A549 (cell line): ENCODE measurements around the gene ATP6V1F. TPM values are rescaled to one million over a fixed set of nuclear protein-coding genes. Genes with fewer than 3 reads are reported as not detected.

Experiments
- ATAC-seq, 2 experiments: fragments of 200-7000 bp in 1 of 2; fragments of >200 bp in 1 of 2; cut with Nextera tagmentation in 1 of 2; cut with Tn5 transposase in 1 of 2; 3 replicates each; pipeline versions ENCODE4 v1.8.0 to v1.9.1; 2018 to 2020; ENCODE audit warnings: mild to moderate bottlenecking in 1 of 2, moderate library complexity in 1 of 2
- CTCF ChIA-PET: fragments of 300-600 bp; sonication (Branson Sonifier 250); formaldehyde crosslinking; extraction: SDS; loops from one replicate; lab custom pipeline; 2021; ENCODE audit warnings: antibody characterized with exemption, inconsistent platforms; lab: Yijun Ruan, JAX
- POLR2A ChIA-PET: fragments of 350-600 bp; formaldehyde crosslinking; extraction: SDS; loops from one replicate; lab custom pipeline; 2021; ENCODE audit warnings: antibody characterized with exemption, inconsistent platforms; lab: Yijun Ruan, JAX
- DNase-seq, 2 experiments: peaks; one replicate each; pipeline versions ENCODE4 v3.0.0 to v3.0.0-alpha.2; 2011 to 2016; ENCODE audit warnings: low read depth in 1 of 2, low spot score in 1 of 2
- FAIRE-seq: peaks from 2 replicates; lab custom pipeline; 2011; peaks lifted over from hg19 to GRCh38; lab: Jason Lieb, UNC
- H3K27ac ChIP-seq, 2 experiments: fragments of >200 bp; sonication (Bioruptor Twin); formaldehyde crosslinking; 3 replicates each; pipeline ENCODE4 v1.5.1; 2016 to 2017
- H3K4me1 ChIP-seq: fragments of >200 bp; sonication (Bioruptor Twin); formaldehyde crosslinking; 3 replicates; pipeline ENCODE4 v1.6.1; 2016
- H3K4me2 ChIP-seq: fragments of >200 bp; sonication (Bioruptor Twin); formaldehyde crosslinking; 3 replicates; pipeline ENCODE4 v1.6.1; 2016
- H3K4me3 ChIP-seq: fragments of >200 bp; sonication (Bioruptor Twin); formaldehyde crosslinking; 3 replicates; pipeline ENCODE4 v1.5.1; 2016
- H3K9me3 ChIP-seq: fragments of >200 bp; sonication (Bioruptor Twin); formaldehyde crosslinking; 3 replicates; pipeline ENCODE4 v1.6.1; 2016
- BHLHE40 ChIP-seq: IDR thresholded peaks from 2 replicates; pipeline ENCODE4 v1.6.1; 2012; ENCODE audit warnings: low read depth, low read length, inconsistent platforms
- CBX2 ChIP-seq: fragments of 200-600 bp; sonication (generic); IDR thresholded peaks from 2 replicates; pipeline ENCODE4 v1.6.1; 2016; ENCODE audit warnings: low read depth, mild to moderate bottlenecking, borderline replicate concordance
- CBX8 ChIP-seq: fragments of 200-600 bp; sonication (generic); IDR thresholded peaks from 2 replicates; pipeline ENCODE4 v1.6.1; 2016
- CHD4 ChIP-seq: fragments of 200-600 bp; sonication (generic); IDR thresholded peaks from 2 replicates; pipeline ENCODE4 v1.6.1; 2016; ENCODE audit warnings: antibody characterized with exemption, mild to moderate bottlenecking, borderline replicate concordance
- HDAC2 ChIP-seq: fragments of 200-600 bp; sonication (generic); IDR thresholded peaks from 2 replicates; pipeline ENCODE4 v1.6.1; 2016
- HOXA7 ChIP-seq: fragments of 250-450 bp; sonication (Bioruptor Pico); IDR thresholded peaks from 2 replicates; pipeline ENCODE4 v1.5.0; 2020; ENCODE audit warnings: mild to moderate bottlenecking, moderate library complexity
- HOXB13 ChIP-seq: fragments of 250-450 bp; sonication (Bioruptor Pico); IDR thresholded peaks from 2 replicates; pipeline ENCODE4 v1.5.0; 2020; ENCODE audit warnings: low read depth, mild to moderate bottlenecking, moderate library complexity
- JUNB ChIP-seq: fragments of >200 bp; sonication (Bioruptor Twin); formaldehyde crosslinking; IDR thresholded peaks from 2 replicates; pipeline ENCODE4 v1.6.1; 2016
- KDM5A ChIP-seq: fragments of 200-600 bp; sonication (generic); IDR thresholded peaks from 2 replicates; pipeline ENCODE4 v1.6.1; 2016; ENCODE audit warnings: antibody characterized with exemption, mild to moderate bottlenecking
- NPAS2 ChIP-seq: fragments of 250-450 bp; sonication (Bioruptor Pico); IDR thresholded peaks from 2 replicates; pipeline ENCODE4 v1.8.0; 2022; ENCODE audit warnings: mild to moderate bottlenecking, moderate library complexity, borderline replicate concordance
- NR3C1 ChIP-seq: fragments of >200 bp; sonication (Bioruptor Twin); formaldehyde crosslinking; IDR thresholded peaks from 3 replicates; pipeline ENCODE4 v1.6.1; 2017
- POLR2A ChIP-seq: IDR thresholded peaks from 2 replicates; pipeline ENCODE4 v1.6.1; 2012; ENCODE audit warnings: mild to moderate bottlenecking, low read length
- RCOR1 ChIP-seq: fragments of 150-350 bp; IDR thresholded peaks from 2 replicates; pipeline ENCODE4 v1.6.1; 2014; ENCODE audit warnings: antibody characterized with exemption, low read length, low read depth
- SMC3 ChIP-seq: fragments of >200 bp; sonication (Bioruptor Twin); formaldehyde crosslinking; IDR thresholded peaks from 3 replicates; pipeline ENCODE4 v1.6.1; 2018; ENCODE audit warnings: inconsistent platforms
- ZC3H11A ChIP-seq: fragments of 450-650 bp; IDR thresholded peaks from 2 replicates; pipeline ENCODE4 v1.6.1; 2014; ENCODE audit warnings: antibody characterized with exemption, mild to moderate bottlenecking
- ZFP36 ChIP-seq: fragments of 450-650 bp; IDR thresholded peaks from 2 replicates; pipeline ENCODE4 v1.6.1; 2014; ENCODE audit warnings: borderline replicate concordance; ENCODE audit not compliant: partially characterized antibody
- ZNF302 ChIP-seq: fragments of 250-450 bp; sonication (Bioruptor Pico); IDR thresholded peaks from 2 replicates; pipeline ENCODE4 v1.9.0; 2021; ENCODE audit warnings: inconsistent platforms, mild to moderate bottlenecking, moderate library complexity
- WGBS: methylation state at CpG from one replicate; pipeline ENCODE4 v1.1.6; 2017; ENCODE audit errors: missing lambda C conversion rate; 5-methylcytosine and 5-hydroxymethylcytosine counted together
- polyA plus RNA-seq, 4 experiments: library from polyadenylated mRNA; depleted of rRNA in 3 of 4; stranded (reverse); fragments of >200 nt; fragmentation: RNase III in 1 of 4; extraction: RNeasy Plus Mini Kit Qiagen cat#74134 plus additional on column Dnase treatment in 1 of 4; gene quantifications; 2 replicates in 3 of 4; 3 replicates in 1 of 4; pipeline ENCODE4 v1.2.3, GENCODE V29; 2011 to 2017
- TF ChIP-seq, protein P1 (sequence below): fragments of >200 bp; sonication (Bioruptor Twin); formaldehyde crosslinking; IDR thresholded peaks from 2 replicates; pipeline ENCODE4 v1.6.1; 2016
- TF ChIP-seq, protein P2 (sequence below): IDR thresholded peaks from 2 replicates; pipeline ENCODE4 v1.6.1; 2012
- TF ChIP-seq, protein P3 (sequence below): IDR thresholded peaks from 2 replicates; pipeline ENCODE4 v1.6.1; 2012
- TF ChIP-seq, protein P4 (sequence below): fragments of 250-450 bp; sonication (Bioruptor Pico); IDR thresholded peaks from 2 replicates; pipeline ENCODE4 v1.5.0; 2020; ENCODE audit warnings: low read depth, mild to moderate bottlenecking, moderate library complexity

Gene ATP6V1F
- polyA plus RNA-seq, 2 of the 4 experiments (the other 2 are of a cell fraction) = 155 to 229 TPM

DNA sequence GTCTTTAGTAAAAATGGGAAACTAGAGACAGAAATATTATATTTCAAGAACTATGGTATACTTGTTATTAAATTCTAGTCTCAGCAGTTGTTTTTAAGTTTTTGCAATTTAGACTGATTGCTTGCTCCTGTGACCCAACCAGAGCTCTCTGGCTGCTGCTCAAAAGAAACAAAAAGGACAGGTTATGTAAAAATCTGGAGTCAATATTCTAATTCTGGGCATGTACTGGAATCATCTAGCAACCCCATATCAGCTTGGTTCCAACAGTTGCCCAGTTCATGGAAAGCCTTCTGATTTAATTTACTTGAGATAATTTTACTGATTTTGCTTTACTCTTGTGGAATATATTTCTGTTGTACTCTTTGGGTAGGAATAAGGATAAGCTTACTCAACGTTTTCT lies 37.6 kb downstream of the ATP6V1F start:
- H3K4me1 ChIP-seq = peaks cover 20% of the 10 kb centered on the region; the same call in 2 of the 3 replicates
- POLR2A ChIA-PET = interaction anchor here (0.6 kb wide), 1 partner anchor 157 kb away, joined by 3 read pairs; no protein-coding TSS in a partner anchor
- H3K4me3 ChIP-seq = no peak overlapping the region
- H3K4me2 ChIP-seq = no peak overlapping the region
- CTCF ChIA-PET = interaction anchor here (1.0 to 3.5 kb wide), 6 partner anchors 14 to 264 kb away, joined by 3 to 15 read pairs (median 4); no protein-coding TSS in a partner anchor
- TF ChIP-seq HOXB13 (CRISPR knock-in tag) (no peak), CBX2 (no peak), HDAC2 (no peak), BHLHE40 (no peak), CBX8 (no peak), NR3C1 (no peak)
- TF ChIP-seq, protein P1, sequence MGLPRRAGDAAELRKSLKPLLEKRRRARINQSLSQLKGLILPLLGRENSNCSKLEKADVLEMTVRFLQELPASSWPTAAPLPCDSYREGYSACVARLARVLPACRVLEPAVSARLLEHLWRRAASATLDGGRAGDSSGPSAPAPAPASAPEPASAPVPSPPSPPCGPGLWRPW = no peak
- TF ChIP-seq, protein P2, sequence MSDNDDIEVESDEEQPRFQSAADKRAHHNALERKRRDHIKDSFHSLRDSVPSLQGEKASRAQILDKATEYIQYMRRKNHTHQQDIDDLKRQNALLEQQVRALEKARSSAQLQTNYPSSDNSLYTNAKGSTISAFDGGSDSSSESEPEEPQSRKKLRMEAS = no peak
- TF ChIP-seq, all 56 proteins: peak for 0
- H3K9me3 ChIP-seq = no peaks in the 10 kb centered on the region
- ATAC-seq (no peak), DNase-seq (no peak), FAIRE-seq (no peak)
- 2% methylated on average over 1 of the region's 1 CpG for WGBS
- no peak overlapping the region for H3K27ac ChIP-seq

DNA sequence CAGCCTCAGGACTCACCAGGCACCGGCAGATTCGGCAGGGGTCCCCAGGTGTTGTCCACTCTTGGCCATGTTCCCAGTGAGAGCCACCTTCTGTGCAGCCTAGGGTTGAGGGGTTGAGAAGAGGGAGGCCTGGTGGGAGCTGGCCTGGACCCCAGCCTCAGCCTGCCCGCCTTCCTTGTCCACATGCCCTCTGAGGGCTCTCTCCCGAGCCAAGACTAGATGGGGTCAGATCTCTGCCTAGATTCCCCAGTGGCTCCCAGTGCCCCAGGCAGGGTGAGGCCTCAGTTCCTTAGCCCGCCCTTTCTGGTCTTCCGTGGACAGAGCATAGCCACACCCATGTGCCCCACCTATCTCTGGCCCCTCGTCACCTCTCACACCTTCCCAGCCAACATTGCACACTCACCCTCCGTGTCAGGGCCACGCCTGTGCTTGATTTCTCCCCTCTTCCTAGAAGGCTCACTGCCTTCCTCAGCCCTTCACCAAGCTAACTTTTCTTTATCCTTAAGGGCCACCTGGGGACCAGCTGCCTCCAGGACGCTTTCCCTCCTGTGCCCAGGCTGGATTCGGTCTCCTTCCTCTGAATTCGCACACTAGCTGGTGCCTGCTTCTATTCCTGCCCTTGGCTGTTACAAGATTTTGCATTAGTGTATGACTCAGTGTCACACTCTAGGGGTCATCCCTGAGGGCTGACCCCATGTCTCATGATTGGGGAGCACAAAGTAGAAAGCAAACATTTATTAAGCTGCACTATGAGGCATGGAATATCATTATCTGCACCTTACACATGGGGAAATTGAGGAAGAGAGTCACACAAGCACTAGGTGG lies 40.3 kb downstream of the ATP6V1F start:
- no peak for DNase-seq
- Histone ChIP-seq H3K4me3 (no peak overlapping the region), H3K9me3 (no peaks in the 10 kb centered on the region), H3K4me2 (peak overlapping the region; percentile 38; the same call in 2 of the 3 replicates), H3K27ac (no peak overlapping the region), H3K4me1 (peaks cover 16% of the 10 kb centered on the region; the same call in 2 of the 3 replicates)
- no peak for TF ChIP-seq BHLHE40
- TF ChIP-seq JUNB = no peak
- no peak for TF ChIP-seq KDM5A
- no peak for TF ChIP-seq SMC3
- TF ChIP-seq ZNF302 (CRISPR knock-in tag) = no peak
- TF ChIP-seq ZC3H11A = no peak
- no peak for TF ChIP-seq CHD4
- TF ChIP-seq, protein P3, sequence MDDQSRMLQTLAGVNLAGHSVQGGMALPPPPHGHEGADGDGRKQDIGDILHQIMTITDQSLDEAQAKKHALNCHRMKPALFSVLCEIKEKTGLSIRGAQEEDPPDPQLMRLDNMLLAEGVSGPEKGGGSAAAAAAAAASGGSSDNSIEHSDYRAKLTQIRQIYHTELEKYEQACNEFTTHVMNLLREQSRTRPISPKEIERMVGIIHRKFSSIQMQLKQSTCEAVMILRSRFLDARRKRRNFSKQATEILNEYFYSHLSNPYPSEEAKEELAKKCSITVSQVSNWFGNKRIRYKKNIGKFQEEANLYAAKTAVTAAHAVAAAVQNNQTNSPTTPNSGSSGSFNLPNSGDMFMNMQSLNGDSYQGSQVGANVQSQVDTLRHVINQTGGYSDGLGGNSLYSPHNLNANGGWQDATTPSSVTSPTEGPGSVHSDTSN = no peak
- TF ChIP-seq POLR2A = no peak
- TF ChIP-seq, protein P4, sequence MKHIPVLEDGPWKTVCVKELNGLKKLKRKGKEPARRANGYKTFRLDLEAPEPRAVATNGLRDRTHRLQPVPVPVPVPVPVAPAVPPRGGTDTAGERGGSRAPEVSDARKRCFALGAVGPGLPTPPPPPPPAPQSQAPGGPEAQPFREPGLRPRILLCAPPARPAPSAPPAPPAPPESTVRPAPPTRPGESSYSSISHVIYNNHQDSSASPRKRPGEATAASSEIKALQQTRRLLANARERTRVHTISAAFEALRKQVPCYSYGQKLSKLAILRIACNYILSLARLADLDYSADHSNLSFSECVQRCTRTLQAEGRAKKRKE = no peak
- no peak for TF ChIP-seq NPAS2 (CRISPR knock-in tag)
- TF ChIP-seq HOXB13 (CRISPR knock-in tag) = no peak
- TF ChIP-seq RCOR1 = no peak
- CTCF ChIA-PET = interaction anchor here (0.8 to 3.5 kb wide), 10 partner anchors 10 to 515 kb away, joined by 3 to 28 read pairs (median 3); no protein-coding TSS in a partner anchor
- WGBS = 55% methylated on average over 12 of the region's 12 CpGs
- POLR2A ChIA-PET = interaction anchor here (0.6 kb wide), 1 partner anchor 17 kb away, joined by 9 read pairs; no protein-coding TSS in a partner anchor
- FAIRE-seq = no peak
- ATAC-seq = peak in 1 of 2 experiments; percentile 12; a peak in 1 of 6 replicates

DNA sequence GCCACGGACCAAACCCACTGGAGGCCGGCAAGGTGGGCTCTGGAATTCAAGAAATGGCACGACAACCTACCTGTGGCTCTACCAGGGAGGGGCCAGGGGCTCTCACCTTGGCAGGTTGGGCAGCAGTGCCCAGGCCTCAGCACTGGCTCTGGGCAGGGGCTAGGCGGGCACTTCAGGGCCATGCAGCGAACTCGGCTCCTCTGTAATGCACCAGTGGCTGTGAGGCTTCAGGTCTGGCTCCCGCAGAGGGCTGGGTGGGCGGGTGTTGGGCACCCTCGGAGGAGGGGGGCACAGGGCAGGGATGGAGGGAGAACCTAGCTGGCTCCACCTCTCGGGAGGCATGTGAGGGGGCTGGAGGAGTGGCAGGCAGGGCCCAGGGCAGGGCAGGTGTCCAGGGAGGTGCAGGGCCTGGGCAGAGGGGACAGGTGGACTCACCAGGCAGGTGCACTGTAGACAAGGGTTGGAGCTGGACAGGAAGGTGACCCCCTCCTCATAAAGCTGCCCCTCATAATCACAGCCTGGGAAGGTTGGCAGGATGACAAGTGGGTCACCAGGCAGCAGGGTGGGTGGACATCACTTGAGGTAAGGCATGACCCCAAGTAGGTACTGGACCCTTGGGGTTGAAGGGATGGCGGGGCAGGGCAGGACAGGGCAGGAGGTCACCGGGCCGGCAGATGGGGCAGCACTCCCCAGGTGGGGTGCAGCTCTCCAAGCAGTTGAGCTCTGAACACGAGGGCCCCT lies 41.1 kb downstream of the ATP6V1F start:
- WGBS = 48% methylated on average over 7 of the region's 14 CpGs
- TF ChIP-seq ZFP36 (no peak), HOXA7 (CRISPR knock-in tag) (no peak)
- H3K4me2 ChIP-seq = peak overlapping the region; percentile 38; the same call in 1 of the 3 replicates
- no peak for DNase-seq
- no peak for ATAC-seq
- ChIA-PET CTCF (interaction anchor here (0.7 to 3.2 kb wide), 12 partner anchors 11 to 307 kb away, joined by 3 to 28 read pairs (median 3); no protein-coding TSS in a partner anchor), POLR2A (interaction anchor here (0.6 kb wide), 1 partner anchor 18 kb away, joined by 9 read pairs; no protein-coding TSS in a partner anchor)
- no peak overlapping the region for H3K27ac ChIP-seq
- no peak overlapping the region for H3K4me3 ChIP-seq
- H3K9me3 ChIP-seq = no peaks in the 10 kb centered on the region
- no peak for FAIRE-seq
- peaks cover 16% of the 10 kb centered on the region; the same call in 1 of the 3 replicates for H3K4me1 ChIP-seq
